ENCODE data around the gene CHCHD5.
"Not testable (repeated sequence)": the region's sequence is repeated elsewhere in the genome, so short reads cannot be mapped to it uniquely, and the experiment has no call there.

The CHCHD5 gene

DNA sequence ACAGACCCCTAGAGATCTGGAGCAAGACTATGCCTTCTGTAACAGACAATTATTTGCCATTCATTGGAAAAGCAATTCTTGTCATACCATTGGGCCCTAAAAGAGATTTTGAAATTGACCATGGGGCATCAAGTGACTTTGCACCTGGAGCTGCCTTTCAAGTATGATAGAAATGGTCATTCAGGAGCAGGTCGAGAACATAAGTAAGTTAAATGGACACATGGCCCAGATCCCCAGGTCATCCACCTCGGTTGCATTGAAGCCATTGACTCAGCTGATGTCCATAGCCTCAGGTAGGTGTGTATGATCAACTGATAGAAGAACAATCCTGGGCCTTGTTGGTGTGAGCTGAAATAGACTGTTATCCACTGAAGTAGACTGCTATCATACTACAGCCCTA lies 19.3 kb downstream of the CHCHD5 start:
- no peak overlapping the region for H3K4me3 ChIP-seq (ENCODE audit: low read length)
- TF ChIP-seq, protein P1, sequence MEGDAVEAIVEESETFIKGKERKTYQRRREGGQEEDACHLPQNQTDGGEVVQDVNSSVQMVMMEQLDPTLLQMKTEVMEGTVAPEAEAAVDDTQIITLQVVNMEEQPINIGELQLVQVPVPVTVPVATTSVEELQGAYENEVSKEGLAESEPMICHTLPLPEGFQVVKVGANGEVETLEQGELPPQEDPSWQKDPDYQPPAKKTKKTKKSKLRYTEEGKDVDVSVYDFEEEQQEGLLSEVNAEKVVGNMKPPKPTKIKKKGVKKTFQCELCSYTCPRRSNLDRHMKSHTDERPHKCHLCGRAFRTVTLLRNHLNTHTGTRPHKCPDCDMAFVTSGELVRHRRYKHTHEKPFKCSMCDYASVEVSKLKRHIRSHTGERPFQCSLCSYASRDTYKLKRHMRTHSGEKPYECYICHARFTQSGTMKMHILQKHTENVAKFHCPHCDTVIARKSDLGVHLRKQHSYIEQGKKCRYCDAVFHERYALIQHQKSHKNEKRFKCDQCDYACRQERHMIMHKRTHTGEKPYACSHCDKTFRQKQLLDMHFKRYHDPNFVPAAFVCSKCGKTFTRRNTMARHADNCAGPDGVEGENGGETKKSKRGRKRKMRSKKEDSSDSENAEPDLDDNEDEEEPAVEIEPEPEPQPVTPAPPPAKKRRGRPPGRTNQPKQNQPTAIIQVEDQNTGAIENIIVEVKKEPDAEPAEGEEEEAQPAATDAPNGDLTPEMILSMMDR (IDR thresholded peaks at IDR 0.05; ENCODE audit: insufficient read depth, low read depth, low read length, missing control alignments): no peak
- DNase-seq (ENCODE audit: low read depth): no peak

DNA sequence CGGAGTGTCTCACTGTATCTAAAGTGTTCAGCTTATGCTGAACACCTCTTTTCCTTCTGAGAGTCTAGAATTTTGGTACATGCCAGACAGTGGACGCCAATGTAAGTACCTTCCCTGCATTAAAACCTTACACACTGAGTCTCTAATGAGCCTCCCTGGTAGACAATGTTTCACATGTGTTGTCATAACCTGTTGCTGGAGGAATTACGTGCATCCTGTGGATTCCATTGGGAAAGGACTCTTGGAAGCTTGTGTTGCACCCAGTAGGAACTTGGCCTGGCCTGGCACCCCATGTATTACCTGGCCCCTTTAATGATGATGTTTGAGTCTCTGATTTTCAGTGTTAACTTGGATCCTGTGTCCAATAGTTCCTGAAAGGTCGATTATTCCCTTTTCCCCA lies 20.5 kb downstream of the CHCHD5 start:
- TF ChIP-seq, protein P1 (IDR thresholded peaks at IDR 0.05; ENCODE audit: insufficient read depth, low read depth, low read length, missing control alignments): no peak

DNA sequence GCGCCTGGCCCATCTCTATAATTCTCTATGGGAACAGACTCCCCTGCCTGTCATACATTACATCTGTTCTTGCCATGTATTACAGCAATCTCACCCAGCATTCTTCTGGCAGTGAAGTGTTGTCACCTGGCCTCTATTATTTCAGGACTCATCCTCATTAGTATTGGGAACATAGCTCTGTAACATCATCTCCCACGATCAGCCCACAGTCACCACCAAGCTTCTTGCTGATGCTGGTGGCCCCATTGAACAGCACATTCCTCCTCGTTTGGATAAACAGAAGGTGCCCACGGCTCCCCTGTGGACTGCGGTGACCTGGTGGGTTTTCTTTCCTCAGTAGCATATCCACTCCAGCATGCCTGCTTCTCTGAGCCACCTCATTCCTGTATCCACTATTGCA lies 21.5 kb downstream of the CHCHD5 start:
- H3K4me3 ChIP-seq (ENCODE audit: low read length): no peak overlapping the region
- no peak for DNase-seq (ENCODE audit: low read depth)
- TF ChIP-seq, protein P1 (IDR thresholded peaks at IDR 0.05; ENCODE audit: insufficient read depth, low read depth, low read length, missing control alignments): no peak

More for the DNA sequence above, 20.5 kb downstream of the CHCHD5 start:
- no peak for DNase-seq (ENCODE audit: low read depth)
- no peak overlapping the region for H3K4me3 ChIP-seq (ENCODE audit: low read length)

DNA sequence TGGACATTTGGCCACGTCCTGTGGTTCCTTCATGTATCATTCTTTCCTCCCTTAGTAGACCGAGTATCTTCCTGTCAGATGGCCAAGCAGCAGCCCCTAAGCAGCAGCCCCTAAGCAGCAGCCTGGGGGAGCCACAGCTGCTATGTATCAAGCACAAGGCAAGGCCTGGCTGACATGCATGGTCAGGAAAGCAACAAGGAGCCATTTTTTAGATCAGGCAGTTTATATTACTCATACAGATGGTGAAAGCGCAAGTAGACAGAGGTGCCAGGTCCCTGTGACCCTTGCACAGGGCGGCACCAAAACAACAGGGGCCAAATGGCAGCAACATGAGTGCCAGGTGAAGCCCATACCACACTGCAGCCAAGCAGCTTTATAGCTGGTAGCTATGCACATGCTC lies 22.1 kb downstream of the CHCHD5 start:
- DNase-seq (ENCODE audit: low read depth): no peak
- TF ChIP-seq, protein P1 (IDR thresholded peaks at IDR 0.05; ENCODE audit: insufficient read depth, low read depth, low read length, missing control alignments): no peak
- H3K4me3 ChIP-seq (ENCODE audit: low read length): no peak overlapping the region

DNA sequence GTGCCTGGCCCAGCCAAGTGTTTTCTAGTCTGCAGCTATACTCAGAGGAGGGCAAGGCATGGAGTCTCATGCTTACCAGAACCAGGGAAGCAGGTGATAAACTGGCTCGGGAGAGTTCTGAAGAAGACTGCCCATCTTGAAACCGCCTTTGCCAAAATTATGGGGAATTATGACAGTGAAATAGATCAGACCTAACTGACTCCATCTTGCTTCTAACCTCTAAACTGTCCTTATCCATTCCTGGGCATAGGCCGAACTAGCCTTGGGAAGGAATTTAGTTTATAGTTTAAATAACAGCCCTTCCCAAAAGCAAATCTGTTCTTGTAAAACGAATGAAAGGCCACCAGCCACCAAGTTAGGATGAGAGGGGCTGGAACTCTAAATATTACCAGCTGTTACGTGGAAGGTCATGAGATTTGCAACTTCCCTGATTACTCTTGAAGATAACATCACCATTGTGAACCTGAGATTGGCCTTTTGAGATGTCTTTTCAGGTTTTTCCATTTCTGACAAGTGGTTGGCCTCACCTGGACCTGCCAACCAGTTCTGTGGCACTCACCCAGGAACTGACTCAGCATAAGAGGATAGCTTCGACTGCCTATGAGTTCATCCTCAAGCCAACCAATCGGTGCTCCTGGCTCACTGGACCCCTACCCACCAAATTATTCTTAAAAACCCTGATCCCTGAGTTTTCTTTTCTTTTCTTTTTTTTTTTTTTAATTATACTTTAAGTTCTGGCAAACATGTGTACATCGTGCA lies 23.4 kb downstream of the CHCHD5 start:
- TF ChIP-seq, protein P1 (IDR thresholded peaks at IDR 0.05; ENCODE audit: insufficient read depth, low read depth, low read length, missing control alignments): no peak
- DNase-seq (ENCODE audit: low read depth): peak; percentile 69

DNA sequence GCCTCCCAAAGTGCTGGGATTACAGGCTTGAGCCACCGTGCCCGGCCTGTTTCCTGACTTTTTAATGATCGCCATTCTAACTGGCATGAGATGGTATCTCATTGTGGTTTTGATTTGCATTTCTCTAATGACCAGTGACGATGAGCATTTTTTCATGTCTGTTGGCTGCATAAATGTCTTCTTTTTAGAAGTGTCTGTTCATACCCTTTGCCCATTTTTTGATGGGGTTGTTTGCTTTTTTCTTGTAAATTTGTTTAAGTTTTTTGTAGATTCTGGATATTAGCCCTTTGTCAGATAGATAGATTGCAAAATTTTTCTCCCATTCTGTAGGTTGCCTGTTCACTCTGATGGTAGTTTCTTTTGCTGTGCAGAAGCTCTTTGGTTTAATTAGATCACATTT lies 24.9 kb downstream of the CHCHD5 start:
- DNase-seq (ENCODE audit: low read depth); H3K4me3 ChIP-seq (ENCODE audit: low read length): not testable (repeated sequence)

More for the DNA sequence above, 23.4 kb downstream of the CHCHD5 start:
- H3K4me3 ChIP-seq (ENCODE audit: low read length): no peak overlapping the region

DNA sequence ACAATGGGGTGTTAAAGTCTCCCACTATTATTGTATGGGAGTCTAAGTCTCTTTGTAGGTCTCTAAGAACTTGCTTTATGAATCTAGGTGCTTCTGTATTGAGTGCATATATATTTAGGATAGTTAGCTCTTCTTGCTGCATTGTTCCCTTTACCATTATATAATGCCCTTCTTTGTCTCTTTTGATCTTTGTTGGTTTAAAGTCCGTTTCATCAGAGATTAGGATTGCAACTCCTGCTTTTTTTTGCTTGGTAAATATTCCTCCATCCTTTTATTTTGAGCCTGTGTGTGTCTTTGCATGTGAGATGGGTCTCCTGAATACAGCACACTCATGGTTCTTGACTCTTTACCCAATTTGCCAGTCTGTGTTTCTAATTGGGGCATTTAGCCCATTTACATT lies 27.9 kb downstream of the CHCHD5 start:
- not testable (repeated sequence) for H3K4me3 ChIP-seq (ENCODE audit: low read length); DNase-seq (ENCODE audit: low read depth)

DNA sequence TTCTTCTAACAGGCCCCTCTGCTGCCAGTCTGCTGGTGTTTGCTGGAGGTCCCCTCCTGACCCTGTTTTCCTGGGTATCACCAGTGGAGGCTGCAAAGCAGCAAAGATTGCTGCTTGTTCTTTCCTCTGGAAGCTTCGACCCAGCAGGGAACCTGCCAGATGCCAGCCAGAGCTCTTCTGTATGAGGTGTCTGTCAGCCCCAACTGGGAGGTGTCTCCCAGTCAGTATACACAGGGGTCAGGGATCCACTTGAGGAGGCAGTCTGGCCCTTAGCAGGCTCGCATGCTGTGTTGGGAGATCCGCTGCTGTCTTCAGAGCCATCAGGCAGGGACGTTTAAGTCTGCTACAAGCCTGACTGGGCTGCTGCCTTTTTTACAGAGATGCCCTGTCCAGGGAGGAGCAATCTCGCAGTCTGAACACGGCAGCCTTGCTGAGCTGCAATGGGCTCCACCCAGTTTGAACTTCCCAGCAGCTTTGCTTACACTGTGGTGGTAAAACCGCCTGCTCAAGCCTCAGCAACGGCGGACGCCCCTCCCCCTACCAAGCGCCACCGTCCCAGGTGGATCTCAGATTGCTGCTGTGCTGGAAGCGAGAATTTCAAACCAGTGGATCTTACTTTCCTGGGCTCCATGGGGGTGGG lies 29.9 kb downstream of the CHCHD5 start:
- H3K4me3 ChIP-seq (ENCODE audit: low read length): no peak overlapping the region
- TF ChIP-seq, protein P1 (IDR thresholded peaks at IDR 0.05; ENCODE audit: insufficient read depth, low read depth, low read length, missing control alignments): no peak
- no peak for DNase-seq (ENCODE audit: low read depth)

Measured in epithelial cell of esophagus (primary cell).